Stimulated activated CD4-positive, alpha-beta T cell treated with anti-CD3 and anti-CD28 coated beads, Interleukin-12 subunit alpha, Interleukin-12 subunit beta, amount 100 ng/mL, for 4 hours (primary cell): ENCODE results near the gene ACD.

ENCODE experiments used
- DNase-seq: peaks from one replicate; pipeline ENCODE4 v3.0.0-alpha.2; 2020

The ACD gene

GRCh38 chr16:67675579-67675935 lies 15.5 kb upstream of the ACD start:
- no peak for DNase-seq

- no peak for DNase-seq
These were observed 15.0 kb upstream of the ACD start for GRCh38 chr16:67674851-67675578.

- DNase-seq: no peak
These were observed 13.9 kb upstream of the ACD start for GRCh38 chr16:67673712-67674580.

- peak; percentile 39 for DNase-seq
These were observed 12.9 kb upstream of the ACD start for GRCh38 chr16:67672739-67673662.

GRCh38 chr16:67672306-67672705 lies 12.2 kb upstream of the ACD start:
- DNase-seq: no peak

GRCh38 chr16:67669499-67670101 lies 9.5 kb upstream of the ACD start:
- no peak for DNase-seq

GRCh38 chr16:67668495-67669157 lies 8.6 kb upstream of the ACD start:
- DNase-seq: no peak

GRCh38 chr16:67667817-67668494 lies 7.9 kb upstream of the ACD start:
- peak; percentile 69 for DNase-seq

- DNase-seq: no peak
These were observed 7.4 kb upstream of the ACD start for GRCh38 chr16:67667453-67667816.

- DNase-seq: peak; percentile 74
These were observed 6.7 kb upstream of the ACD start, which contains the start of the genes C16orf86 and ENKD1 for GRCh38 chr16:67666559-67667452. Gene C16orf86 (plus strand): TSS chr16:67666814. CDS start chr16:67666971, 157 bp downstream. Gene ENKD1 (minus strand): TSS chr16:67666750. CDS start chr16:67666442, 308 bp downstream.

- no peak for DNase-seq
These were observed 6.0 kb upstream of the ACD start for GRCh38 chr16:67666032-67666551.

- no peak for DNase-seq
These were observed 5.5 kb upstream of the ACD start for GRCh38 chr16:67665598-67665997.

- DNase-seq: no peak
These were observed 4.8 kb upstream of the ACD start for GRCh38 chr16:67664871-67665270.

GRCh38 chr16:67664258-67664657 lies 4.2 kb upstream of the ACD start:
- DNase-seq: no peak

- DNase-seq: no peak
These were observed 3.8 kb upstream of the ACD start for GRCh38 chr16:67663877-67664222.

GRCh38 chr16:67663151-67663876 lies 3.3 kb upstream of the ACD start:
- no peak for DNase-seq

- no peak for DNase-seq
These were observed 2.6 kb upstream of the ACD start for GRCh38 chr16:67662653-67663010.

GRCh38 chr16:67661886-67662652 lies 2.0 kb upstream of the ACD start:
- no peak for DNase-seq
